WTC11 (cell line): Measurements from ENCODE around the gene ZEB1. TPM values are rescaled to one million over a fixed set of nuclear protein-coding genes. Genes with fewer than 3 reads are reported as not detected.

ENCODE experiments used
- ATAC-seq: fragments of 200-7000 bp; cut with Tn5 transposase; 2 replicates; pipeline ENCODE4 v1.10.0; 2021; ENCODE audit warnings: mild to moderate bottlenecking, moderate library complexity
- CTCF ChIA-PET: fragments of 300-600 bp; sonication (Branson Sonifier 250); formaldehyde crosslinking; loops from one replicate; lab custom pipeline; 2021; ENCODE audit warnings: antibody characterized with exemption; lab: Charles Lee
- POLR2A ChIA-PET: fragments of 350-600 bp; sonication (Branson Sonifier 250); formaldehyde crosslinking; loops from one replicate; lab custom pipeline; 2021; ENCODE audit warnings: antibody characterized with exemption; lab: Charles Lee
- DNase-seq: peaks from one replicate; pipeline ENCODE4 v3.0.0; 2021; ENCODE audit warnings: low spot score
- H3K27ac Mint-ChIP-seq: 2 replicates; pipeline ENCODE4 v1.8.0; 2021; ENCODE audit warnings: mixed read lengths
- H3K27me3 Mint-ChIP-seq: 2 replicates; pipeline ENCODE4 v1.8.0; 2021; ENCODE audit warnings: low read depth, mild to moderate bottlenecking, moderate library complexity, mixed read lengths
- H3K36me3 Mint-ChIP-seq: 2 replicates; pipeline ENCODE4 v1.8.0; 2021; ENCODE audit warnings: mixed read lengths
- H3K4me1 Mint-ChIP-seq: 2 replicates; pipeline ENCODE4 v1.8.0; 2022; ENCODE audit warnings: mixed read lengths
- H3K4me3 Mint-ChIP-seq: 2 replicates; pipeline ENCODE4 v1.8.0; 2021; ENCODE audit warnings: mild to moderate bottlenecking, moderate library complexity, mixed read lengths
- H3K9me3 Mint-ChIP-seq: 2 replicates; pipeline ENCODE4 v1.8.0; 2021; ENCODE audit warnings: mixed read lengths
- AR ChIP-seq: fragments of 250-450 bp; sonication (Bioruptor Pico); IDR thresholded peaks from 2 replicates; pipeline ENCODE4 v1.9.0; 2021; ENCODE audit warnings: mild to moderate bottlenecking
- CREB1 ChIP-seq: sonication (generic); formaldehyde crosslinking; IDR thresholded peaks from 2 replicates; pipeline ENCODE4 v1.8.0; 2023; ENCODE audit warnings: mild to moderate bottlenecking, missing genetic modification reagents
- CTCF ChIP-seq: fragments of 200-600 bp; IDR thresholded peaks from 2 replicates; pipeline ENCODE4 v1.8.0; 2022; ENCODE audit warnings: antibody characterized with exemption
- EMX1 ChIP-seq: fragments of 250-450 bp; sonication (Bioruptor Pico); IDR thresholded peaks from 2 replicates; pipeline ENCODE4 v1.8.0; 2021; ENCODE audit warnings: mild to moderate bottlenecking
- ESRRA ChIP-seq: sonication (generic); formaldehyde crosslinking; IDR thresholded peaks from 2 replicates; pipeline ENCODE4 v1.8.1; 2022; ENCODE audit warnings: mild to moderate bottlenecking, missing genetic modification reagents, borderline replicate concordance
- FOXP1 ChIP-seq: sonication (generic); formaldehyde crosslinking; IDR thresholded peaks from 2 replicates; pipeline ENCODE4 v1.8.0; 2022; ENCODE audit warnings: missing genetic modification reagents, mild to moderate bottlenecking, moderate library complexity, borderline replicate concordance
- FOXP4 ChIP-seq: sonication (generic); formaldehyde crosslinking; IDR thresholded peaks from 2 replicates; pipeline ENCODE4 v1.8.0; 2022; ENCODE audit warnings: mild to moderate bottlenecking, missing genetic modification reagents
- HMGXB4 ChIP-seq: sonication (generic); formaldehyde crosslinking; IDR thresholded peaks from 2 replicates; pipeline ENCODE4 v1.8.1; 2023; ENCODE audit warnings: mild to moderate bottlenecking, moderate library complexity, missing genetic modification reagents
- IRF2 ChIP-seq: sonication (generic); formaldehyde crosslinking; IDR thresholded peaks from 2 replicates; pipeline ENCODE4 v1.8.0; 2022; ENCODE audit warnings: low read depth, missing genetic modification reagents, borderline replicate concordance
- JUN ChIP-seq: sonication (generic); formaldehyde crosslinking; IDR thresholded peaks from 2 replicates; pipeline ENCODE4 v1.8.0; 2023; ENCODE audit warnings: mild to moderate bottlenecking, missing genetic modification reagents
- NFATC4 ChIP-seq: fragments of 250-450 bp; sonication (Bioruptor Pico); IDR thresholded peaks from 2 replicates; pipeline ENCODE4 v1.9.0; 2021; ENCODE audit warnings: mild to moderate bottlenecking
- NFE2L1 ChIP-seq: sonication (generic); formaldehyde crosslinking; IDR thresholded peaks from 2 replicates; pipeline ENCODE4 v1.8.1; 2023; ENCODE audit warnings: missing genetic modification reagents
- OVOL2 ChIP-seq: fragments of 250-450 bp; sonication (Bioruptor Pico); IDR thresholded peaks from 2 replicates; pipeline ENCODE4 v1.9.0; 2021; ENCODE audit warnings: mild to moderate bottlenecking, borderline replicate concordance
- PRRX2 ChIP-seq: fragments of 250-450 bp; sonication (Bioruptor Pico); IDR thresholded peaks from 2 replicates; pipeline ENCODE4 v1.8.0; 2021; ENCODE audit warnings: mild to moderate bottlenecking
- TEAD4 ChIP-seq: sonication (generic); formaldehyde crosslinking; IDR thresholded peaks from 2 replicates; pipeline ENCODE4 v1.8.0; 2022; ENCODE audit warnings: mild to moderate bottlenecking, missing genetic modification reagents
- ZBTB21 ChIP-seq: sonication (generic); formaldehyde crosslinking; IDR thresholded peaks from 2 replicates; pipeline ENCODE4 v1.8.1; 2023; ENCODE audit warnings: mild to moderate bottlenecking, missing genetic modification reagents, borderline replicate concordance
- ZNF263 ChIP-seq: sonication (generic); formaldehyde crosslinking; IDR thresholded peaks from 2 replicates; pipeline ENCODE4 v1.8.1; 2022; ENCODE audit warnings: low read depth, mild to moderate bottlenecking, moderate library complexity, missing genetic modification reagents
- ZNF396 ChIP-seq: fragments of 250-450 bp; sonication (Bioruptor Pico); IDR thresholded peaks from 2 replicates; pipeline ENCODE4 v1.8.0; 2021; ENCODE audit warnings: mild to moderate bottlenecking, moderate library complexity, borderline replicate concordance
- ZNF532 ChIP-seq: fragments of 250-450 bp; sonication (Bioruptor Pico); IDR thresholded peaks from 2 replicates; pipeline ENCODE4 v1.9.0; 2021; ENCODE audit warnings: mild to moderate bottlenecking, borderline replicate concordance
- total RNA-seq: library from RNA; stranded (reverse); gene quantifications from 3 replicates; pipeline ENCODE4 v1.2.3, GENCODE V29; 2021

ZEB1 gene
- total RNA-seq, 1 experiment from 2014 or later = 0.39 TPM

- Mint-ChIP-seq H3K4me1 (peaks cover 8% of the 10 kb centered on the region; the same call in 1 of the 2 replicates), H3K9me3 (no peaks in the 10 kb centered on the region), H3K27ac (no peak overlapping the region), H3K27me3 (no peaks in the 10 kb centered on the region), H3K36me3 (no peaks in the 10 kb centered on the region), H3K4me3 (no peak overlapping the region)
- CTCF ChIA-PET = no interaction called here
- TF ChIP-seq IRF2 (CRISPR knock-in tag) (no peak), CTCF (no peak), EMX1 (CRISPR knock-in tag) (no peak), JUN (CRISPR knock-in tag) (no peak), OVOL2 (CRISPR knock-in tag) (no peak), ZBTB21 (CRISPR knock-in tag) (no peak), FOXP4 (CRISPR knock-in tag) (no peak), ESRRA (CRISPR knock-in tag) (no peak), ZNF263 (CRISPR knock-in tag) (no peak), CREB1 (CRISPR knock-in tag) (no peak), HMGXB4 (CRISPR knock-in tag) (no peak), ZNF532 (CRISPR knock-in tag) (no peak), NFATC4 (CRISPR knock-in tag) (no peak), NFE2L1 (no peak), ZNF396 (CRISPR knock-in tag) (no peak), FOXP1 (CRISPR knock-in tag) (no peak)
- no peak for DNase-seq
- no peak for ATAC-seq
- POLR2A ChIA-PET = no interaction called here
Observed at GRCh38 chr10:31397852-31398251, 78.8 kb downstream of the ZEB1 start.

GRCh38 chr10:31399171-31399570 lies 80.2 kb downstream of the ZEB1 start:
- Mint-ChIP-seq H3K27ac (no peak overlapping the region), H3K9me3 (no peaks in the 10 kb centered on the region), H3K27me3 (no peaks in the 10 kb centered on the region), H3K4me3 (no peak overlapping the region), H3K4me1 (peaks cover 8% of the 10 kb centered on the region; the same call in 1 of the 2 replicates), H3K36me3 (no peaks in the 10 kb centered on the region)
- ChIA-PET POLR2A (no interaction called here), CTCF (interaction anchor here (1.0 kb wide), 1 partner anchor 17 kb away, joined by 3 read pairs; no protein-coding TSS in a partner anchor)
- no peak for ATAC-seq
- no peak for DNase-seq
- TF ChIP-seq PRRX2 (CRISPR knock-in tag) = no peak
- no peak for TF ChIP-seq TEAD4 (CRISPR knock-in tag)
- TF ChIP-seq FOXP4 (CRISPR knock-in tag) = no peak
- TF ChIP-seq AR (CRISPR knock-in tag) = no peak
